K562 (cell line): Measurements from ENCODE around the gene ICAM3. TPM values are rescaled to one million over a fixed set of nuclear protein-coding genes. Genes with fewer than 3 reads are reported as not detected.

ENCODE experiments used
- ARID2 ChIP-seq: fragments of 450-650 bp; IDR thresholded peaks from 2 replicates; pipeline ENCODE4 v1.6.1; 2017; ENCODE audit warnings: antibody characterized with exemption, mild to moderate bottlenecking
- ATF7 ChIP-seq: fragments of 450-650 bp; IDR thresholded peaks from 2 replicates; pipeline ENCODE4 v1.7.1; 2014; ENCODE audit warnings: mild to moderate bottlenecking, moderate library complexity
- PHB2 ChIP-seq: fragments of 450-650 bp; IDR thresholded peaks from 2 replicates; pipeline ENCODE4 v1.6.1; 2017; ENCODE audit warnings: low read depth
- RAD51 ChIP-seq: fragments of 450-650 bp; IDR thresholded peaks from 2 replicates; pipeline ENCODE4 v1.7.1; 2016; ENCODE audit warnings: low read depth, mild to moderate bottlenecking, borderline replicate concordance
- TBL1XR1 ChIP-seq, 2 experiments: IDR thresholded peaks; 2 replicates each; pipeline ENCODE4 v1.6.1; 2012; ENCODE audit warnings: improper control_type of control experiment in 2 of 2, low read length in 2 of 2, mild to moderate bottlenecking in 1 of 2
- TEAD4 ChIP-seq, 2 experiments: sonication (generic) in 1 of 2; formaldehyde crosslinking in 1 of 2; IDR thresholded peaks; 2 replicates each; pipeline versions ENCODE4 v1.6.1 to v1.8.0; 2012 to 2022; ENCODE audit warnings: borderline replicate concordance in 1 of 2, inconsistent platforms in 1 of 2, low read length in 1 of 2, mild to moderate bottlenecking in 1 of 2, missing genetic modification reagents in 1 of 2
- ZNF217 ChIP-seq: sonication (generic); formaldehyde crosslinking; IDR thresholded peaks from 2 replicates; pipeline ENCODE4 v1.8.0; 2022; ENCODE audit warnings: mild to moderate bottlenecking, missing genetic modification reagents
- ZNF444 ChIP-seq: fragments of 250-450 bp; sonication (Bioruptor Pico); IDR thresholded peaks from 2 replicates; pipeline ENCODE4 v1.4.0; 2020; ENCODE audit warnings: mild to moderate bottlenecking, moderate library complexity
- ZNF589 ChIP-seq: fragments of 200-800 bp; sonication (Bioruptor generic); IDR thresholded peaks from 2 replicates; pipeline ENCODE4 v1.6.1; 2016; ENCODE audit warnings: low read depth, missing genetic modification characterization, missing compliant biosample characterization
- polyA plus RNA-seq, 8 experiments: library from polyadenylated mRNA; depleted of rRNA in 4 of 8; stranded (reverse) in 5 of 8; unstranded in 3 of 8; fragments of >200 nt; fragmentation: Nextera tagmentation in 2 of 8; fragmentation: Illumina TruSeq in 1 of 8; extraction: Ambion mirVana in 2 of 8; extraction: Trizol in 1 of 8; gene quantifications; 2 replicates each; pipeline versions ENCODE4 v1.2.1 to v1.2.3, GENCODE V29; 2011 to 2014; ENCODE audit warnings: inconsistent platforms in 1 of 8, missing spikeins in 1 of 8
- total RNA-seq, 7 experiments: library from RNA; depleted of rRNA in 6 of 7; stranded (reverse); fragments of >200 nt in 6 of 7; fragmentation: Illumina TruSeq in 2 of 7; extraction: Trizol in 2 of 7; gene quantifications; 2 replicates each; pipeline versions ENCODE4 v1.2.1 to v1.2.3, GENCODE V29; 2011 to 2021; ENCODE audit warnings: low replicate concordance in 1 of 7
- TF ChIP-seq, protein P1 (sequence below): fragments of 200-800 bp; sonication (Bioruptor generic); IDR thresholded peaks from 2 replicates; pipeline ENCODE4 v1.6.1; 2017; ENCODE audit warnings: missing genetic modification characterization, missing compliant biosample characterization
- TF ChIP-seq, protein P2 (sequence below): fragments of 450-650 bp; IDR thresholded peaks from 2 replicates; pipeline ENCODE4 v1.6.1; 2016; ENCODE audit warnings: low read depth
- TF ChIP-seq, protein P3 (sequence below): fragments of 450-650 bp; IDR thresholded peaks from 2 replicates; pipeline ENCODE4 v1.6.1; 2016; ENCODE audit warnings: borderline replicate concordance
- TF ChIP-seq, protein P4 (sequence below): fragments of 450-650 bp; conservative IDR thresholded peaks from 2 replicates; pipeline ENCODE4 v1.6.1; 2016; ENCODE audit warnings: missing genetic modification characterization, low read depth, mild to moderate bottlenecking, control low read depth, missing compliant biosample characterization

Gene ICAM3
- total and polyA plus RNA-seq, 9 of the 15 experiments (the other 6 are each of a cell fraction or from before 2014, with no cell fraction given): 6.5 to 39.5 (median 24.2) TPM

DNA sequence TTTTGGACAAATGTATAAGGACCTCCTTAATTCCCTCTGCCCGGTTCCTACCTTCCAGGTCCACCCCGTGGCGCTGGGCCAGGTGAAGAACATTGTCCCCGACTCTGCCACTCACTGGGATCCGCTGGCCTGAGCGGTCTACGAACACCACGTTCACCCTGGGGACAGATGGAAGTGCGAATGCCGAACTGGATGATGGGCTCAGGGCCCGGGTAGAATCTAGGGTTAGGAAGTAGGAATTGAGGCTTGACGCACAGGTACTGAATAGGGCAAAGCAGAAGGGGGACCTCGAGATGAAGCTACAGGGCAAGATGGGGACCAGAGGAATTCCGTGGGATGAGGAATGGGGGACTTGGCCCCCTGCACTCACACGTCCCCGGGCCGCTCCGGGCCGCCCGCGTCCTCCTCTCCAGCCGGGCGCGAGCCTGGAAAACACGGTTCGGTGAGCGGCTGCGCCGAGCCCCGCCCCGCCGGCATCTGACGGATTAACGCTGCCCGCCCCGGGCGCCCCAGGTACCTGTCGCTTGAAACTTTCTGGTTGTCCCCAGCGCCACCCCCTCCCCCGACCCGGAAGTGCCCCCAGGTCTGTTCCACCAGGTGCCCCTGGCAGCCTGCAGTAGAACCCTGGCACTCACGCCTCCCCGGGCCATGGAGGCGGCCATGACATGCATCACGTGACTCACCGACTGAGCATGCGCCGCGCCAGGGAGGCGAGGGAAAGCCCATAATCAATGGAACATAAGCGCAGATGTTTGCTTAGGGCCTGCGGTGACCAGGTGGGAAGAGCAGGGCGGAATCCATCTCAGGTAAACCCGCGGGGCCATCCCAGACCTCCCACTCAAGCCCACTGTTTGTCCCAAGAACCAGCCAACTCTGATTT lies 23.8 kb downstream of the ICAM3 start, which contains the start of gene FDX2 (continued):
- TF ChIP-seq TBL1XR1 (IDR thresholded peaks at IDR 0.05; ENCODE audit: low read length in 2 of 2) (no peak), ZNF589 (CRISPR knock-in tag) (no peak), RAD51 (peak; percentile 99), ZNF217 (CRISPR knock-in tag) (no peak), ATF7 (no peak), ZNF444 (CRISPR knock-in tag) (no peak), PHB2 (no peak), TEAD4 (IDR thresholded peaks at IDR 0.05; ENCODE audit: low read length) (no peak), TEAD4 (CRISPR knock-in tag; IDR thresholded peaks at IDR 0.05; ENCODE audit: borderline replicate concordance) (no peak), ARID2 (no peak)
- TF ChIP-seq, protein P1, sequence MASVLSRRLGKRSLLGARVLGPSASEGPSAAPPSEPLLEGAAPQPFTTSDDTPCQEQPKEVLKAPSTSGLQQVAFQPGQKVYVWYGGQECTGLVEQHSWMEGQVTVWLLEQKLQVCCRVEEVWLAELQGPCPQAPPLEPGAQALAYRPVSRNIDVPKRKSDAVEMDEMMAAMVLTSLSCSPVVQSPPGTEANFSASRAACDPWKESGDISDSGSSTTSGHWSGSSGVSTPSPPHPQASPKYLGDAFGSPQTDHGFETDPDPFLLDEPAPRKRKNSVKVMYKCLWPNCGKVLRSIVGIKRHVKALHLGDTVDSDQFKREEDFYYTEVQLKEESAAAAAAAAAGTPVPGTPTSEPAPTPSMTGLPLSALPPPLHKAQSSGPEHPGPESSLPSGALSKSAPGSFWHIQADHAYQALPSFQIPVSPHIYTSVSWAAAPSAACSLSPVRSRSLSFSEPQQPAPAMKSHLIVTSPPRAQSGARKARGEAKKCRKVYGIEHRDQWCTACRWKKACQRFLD: peak; percentile 71; the same call in 1 of the 2 replicates
- TF ChIP-seq, protein P2, sequence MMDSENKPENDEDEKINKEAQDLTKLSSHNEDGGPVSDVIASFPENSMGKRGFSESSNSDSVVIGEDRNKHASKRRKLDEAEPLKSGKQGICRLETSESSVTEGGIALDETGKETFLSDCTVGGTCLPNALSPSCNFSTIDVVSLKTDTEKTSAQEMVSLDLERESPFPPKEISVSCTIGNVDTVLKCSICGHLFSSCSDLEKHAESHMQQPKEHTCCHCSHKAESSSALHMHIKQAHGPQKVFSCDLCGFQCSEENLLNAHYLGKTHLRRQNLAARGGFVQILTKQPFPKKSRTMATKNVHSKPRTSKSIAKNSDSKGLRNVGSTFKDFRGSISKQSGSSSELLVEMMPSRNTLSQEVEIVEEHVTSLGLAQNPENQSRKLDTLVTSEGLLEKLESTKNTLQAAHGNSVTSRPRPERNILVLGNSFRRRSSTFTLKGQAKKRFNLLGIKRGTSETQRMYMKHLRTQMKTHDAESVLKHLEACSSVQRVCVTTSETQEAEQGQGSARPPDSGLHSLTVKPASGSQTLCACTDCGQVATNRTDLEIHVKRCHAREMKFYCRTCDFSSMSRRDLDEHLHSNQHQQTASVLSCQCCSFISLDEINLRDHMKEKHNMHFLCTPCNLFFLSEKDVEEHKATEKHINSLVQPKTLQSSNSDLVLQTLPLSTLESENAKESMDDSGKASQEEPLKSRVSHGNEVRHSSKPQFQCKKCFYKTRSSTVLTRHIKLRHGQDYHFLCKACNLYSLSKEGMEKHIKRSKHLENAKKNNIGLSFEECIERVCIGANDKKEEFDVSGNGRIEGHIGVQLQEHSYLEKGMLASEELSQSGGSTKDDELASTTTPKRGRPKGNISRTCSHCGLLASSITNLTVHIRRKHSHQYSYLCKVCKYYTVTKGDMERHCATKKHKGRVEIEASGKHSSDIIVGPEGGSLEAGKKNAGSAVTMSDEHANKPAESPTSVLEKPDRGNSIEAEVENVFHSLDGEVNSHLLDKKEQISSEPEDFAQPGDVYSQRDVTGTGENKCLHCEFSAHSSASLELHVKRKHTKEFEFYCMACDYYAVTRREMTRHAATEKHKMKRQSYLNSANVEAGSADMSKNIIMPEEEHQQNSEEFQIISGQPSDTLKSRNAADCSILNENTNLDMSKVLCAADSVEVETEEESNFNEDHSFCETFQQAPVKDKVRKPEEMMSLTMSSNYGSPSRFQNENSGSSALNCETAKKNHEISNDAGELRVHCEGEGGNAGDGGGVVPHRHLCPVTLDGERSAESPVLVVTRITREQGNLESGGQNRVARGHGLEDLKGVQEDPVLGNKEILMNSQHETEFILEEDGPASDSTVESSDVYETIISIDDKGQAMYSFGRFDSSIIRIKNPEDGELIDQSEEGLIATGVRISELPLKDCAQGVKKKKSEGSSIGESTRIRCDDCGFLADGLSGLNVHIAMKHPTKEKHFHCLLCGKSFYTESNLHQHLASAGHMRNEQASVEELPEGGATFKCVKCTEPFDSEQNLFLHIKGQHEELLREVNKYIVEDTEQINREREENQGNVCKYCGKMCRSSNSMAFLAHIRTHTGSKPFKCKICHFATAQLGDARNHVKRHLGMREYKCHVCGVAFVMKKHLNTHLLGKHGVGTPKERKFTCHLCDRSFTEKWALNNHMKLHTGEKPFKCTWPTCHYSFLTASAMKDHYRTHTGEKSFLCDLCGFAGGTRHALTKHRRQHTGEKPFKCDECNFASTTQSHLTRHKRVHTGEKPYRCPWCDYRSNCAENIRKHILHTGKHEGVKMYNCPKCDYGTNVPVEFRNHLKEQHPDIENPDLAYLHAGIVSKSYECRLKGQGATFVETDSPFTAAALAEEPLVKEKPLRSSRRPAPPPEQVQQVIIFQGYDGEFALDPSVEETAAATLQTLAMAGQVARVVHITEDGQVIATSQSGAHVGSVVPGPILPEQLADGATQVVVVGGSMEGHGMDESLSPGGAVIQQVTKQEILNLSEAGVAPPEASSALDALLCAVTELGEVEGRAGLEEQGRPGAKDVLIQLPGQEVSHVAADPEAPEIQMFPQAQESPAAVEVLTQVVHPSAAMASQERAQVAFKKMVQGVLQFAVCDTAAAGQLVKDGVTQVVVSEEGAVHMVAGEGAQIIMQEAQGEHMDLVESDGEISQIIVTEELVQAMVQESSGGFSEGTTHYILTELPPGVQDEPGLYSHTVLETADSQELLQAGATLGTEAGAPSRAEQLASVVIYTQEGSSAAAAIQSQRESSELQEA: no peak
- TF ChIP-seq, protein P3, sequence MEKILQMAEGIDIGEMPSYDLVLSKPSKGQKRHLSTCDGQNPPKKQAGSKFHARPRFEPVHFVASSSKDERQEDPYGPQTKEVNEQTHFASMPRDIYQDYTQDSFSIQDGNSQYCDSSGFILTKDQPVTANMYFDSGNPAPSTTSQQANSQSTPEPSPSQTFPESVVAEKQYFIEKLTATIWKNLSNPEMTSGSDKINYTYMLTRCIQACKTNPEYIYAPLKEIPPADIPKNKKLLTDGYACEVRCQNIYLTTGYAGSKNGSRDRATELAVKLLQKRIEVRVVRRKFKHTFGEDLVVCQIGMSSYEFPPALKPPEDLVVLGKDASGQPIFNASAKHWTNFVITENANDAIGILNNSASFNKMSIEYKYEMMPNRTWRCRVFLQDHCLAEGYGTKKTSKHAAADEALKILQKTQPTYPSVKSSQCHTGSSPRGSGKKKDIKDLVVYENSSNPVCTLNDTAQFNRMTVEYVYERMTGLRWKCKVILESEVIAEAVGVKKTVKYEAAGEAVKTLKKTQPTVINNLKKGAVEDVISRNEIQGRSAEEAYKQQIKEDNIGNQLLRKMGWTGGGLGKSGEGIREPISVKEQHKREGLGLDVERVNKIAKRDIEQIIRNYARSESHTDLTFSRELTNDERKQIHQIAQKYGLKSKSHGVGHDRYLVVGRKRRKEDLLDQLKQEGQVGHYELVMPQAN: peak; percentile 99
- TF ChIP-seq, protein P4, sequence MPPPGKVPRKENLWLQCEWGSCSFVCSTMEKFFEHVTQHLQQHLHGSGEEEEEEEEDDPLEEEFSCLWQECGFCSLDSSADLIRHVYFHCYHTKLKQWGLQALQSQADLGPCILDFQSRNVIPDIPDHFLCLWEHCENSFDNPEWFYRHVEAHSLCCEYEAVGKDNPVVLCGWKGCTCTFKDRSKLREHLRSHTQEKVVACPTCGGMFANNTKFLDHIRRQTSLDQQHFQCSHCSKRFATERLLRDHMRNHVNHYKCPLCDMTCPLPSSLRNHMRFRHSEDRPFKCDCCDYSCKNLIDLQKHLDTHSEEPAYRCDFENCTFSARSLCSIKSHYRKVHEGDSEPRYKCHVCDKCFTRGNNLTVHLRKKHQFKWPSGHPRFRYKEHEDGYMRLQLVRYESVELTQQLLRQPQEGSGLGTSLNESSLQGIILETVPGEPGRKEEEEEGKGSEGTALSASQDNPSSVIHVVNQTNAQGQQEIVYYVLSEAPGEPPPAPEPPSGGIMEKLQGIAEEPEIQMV: no peak
